ENCODE measurements around the gene NLGN3.
A peak's percentile ranks its signal among the peaks of the same experiment; 100 is the strongest.

The NLGN3 gene

GRCh38 chrX:71184092-71184491 is 39.5 kb downstream of the NLGN3 start:
- Histone ChIP-seq H3K27me3 (ENCODE audit: insufficient read depth, low read length, poor library complexity, severe bottlenecking) (no peaks in the 10 kb centered on the region), H3K4me3 (ENCODE audit: low read length, poor library complexity, severe bottlenecking) (no peak overlapping the region), H3K9me3 (ENCODE audit: insufficient read depth, low read depth, low read length) (no peaks in the 10 kb centered on the region), H3K79me2 (ENCODE audit: insufficient read depth, low read length) (peaks cover 6% of the 10 kb centered on the region), H3K4me1 (ENCODE audit: insufficient read depth, low read length, poor library complexity, severe bottlenecking) (peaks cover 16% of the 10 kb centered on the region), H3K4me2 (ENCODE audit: low read depth, low read length, poor library complexity, severe bottlenecking) (no peak overlapping the region), H3K9me2 (replicated peaks; ENCODE audit: low read depth, low read length) (no peaks in the 10 kb centered on the region), H2AFZ (ENCODE audit: low read length) (no peak overlapping the region), H3K9ac (ENCODE audit: low read depth, low read length, poor library complexity, severe bottlenecking) (no peak overlapping the region), H3F3A (ENCODE audit: low read depth) (0 out of 2 replicates have a peak, but pooled peaks cover 4% of the 10 kb centered on the region), H4K20me1 (ENCODE audit: insufficient read depth, low read length, poor library complexity, severe bottlenecking) (no peaks in the 10 kb centered on the region), H3K36me3 (ENCODE audit: insufficient read depth, low read length) (no peaks in the 10 kb centered on the region)
- TF ChIP-seq CTCF (conservative IDR thresholded peaks at IDR 0.05; ENCODE audit: low read length), result no peak
- TF ChIP-seq EZH2phosphoT487 (IDR thresholded peaks at IDR 0.05; ENCODE audit: borderline replicate concordance), result no peak

- TF ChIP-seq CTCF (conservative IDR thresholded peaks at IDR 0.05; ENCODE audit: low read length) (no peak), EZH2phosphoT487 (IDR thresholded peaks at IDR 0.05; ENCODE audit: borderline replicate concordance) (no peak)
- Histone ChIP-seq H3K36me3 (ENCODE audit: insufficient read depth, low read length) (no peaks in the 10 kb centered on the region), H3K27me3 (ENCODE audit: insufficient read depth, low read length, poor library complexity, severe bottlenecking) (no peaks in the 10 kb centered on the region), H3K9me3 (ENCODE audit: insufficient read depth, low read depth, low read length) (no peaks in the 10 kb centered on the region), H3K4me3 (ENCODE audit: low read length, poor library complexity, severe bottlenecking) (no peak overlapping the region), H3K4me1 (ENCODE audit: insufficient read depth, low read length, poor library complexity, severe bottlenecking) (peaks cover 16% of the 10 kb centered on the region), H4K20me1 (ENCODE audit: insufficient read depth, low read length, poor library complexity, severe bottlenecking) (no peaks in the 10 kb centered on the region), H3K79me2 (ENCODE audit: insufficient read depth, low read length) (peaks cover 6% of the 10 kb centered on the region), H2AFZ (ENCODE audit: low read length) (no peak overlapping the region), H3K9me2 (replicated peaks; ENCODE audit: low read depth, low read length) (no peaks in the 10 kb centered on the region), H3F3A (ENCODE audit: low read depth) (0 out of 2 replicates have a peak, but pooled peaks cover 4% of the 10 kb centered on the region), H3K9ac (ENCODE audit: low read depth, low read length, poor library complexity, severe bottlenecking) (no peak overlapping the region), H3K4me2 (ENCODE audit: low read depth, low read length, poor library complexity, severe bottlenecking) (no peak overlapping the region)
Measured at GRCh38 chrX:71184803-71185495, 40.3 kb downstream of the NLGN3 start.

- Histone ChIP-seq H3K4me3 (ENCODE audit: low read length, poor library complexity, severe bottlenecking) (no peak overlapping the region), H3K27me3 (ENCODE audit: insufficient read depth, low read length, poor library complexity, severe bottlenecking) (no peaks in the 10 kb centered on the region), H4K20me1 (ENCODE audit: insufficient read depth, low read length, poor library complexity, severe bottlenecking) (no peaks in the 10 kb centered on the region), H3K9ac (ENCODE audit: low read depth, low read length, poor library complexity, severe bottlenecking) (no peak overlapping the region), H3F3A (ENCODE audit: low read depth) (no peaks in the 10 kb centered on the region), H3K9me3 (ENCODE audit: insufficient read depth, low read depth, low read length) (no peaks in the 10 kb centered on the region), H3K4me1 (ENCODE audit: insufficient read depth, low read length, poor library complexity, severe bottlenecking) (peaks cover 12% of the 10 kb centered on the region), H3K4me2 (ENCODE audit: low read depth, low read length, poor library complexity, severe bottlenecking) (no peak overlapping the region), H3K79me2 (ENCODE audit: insufficient read depth, low read length) (no peaks in the 10 kb centered on the region), H3K9me2 (replicated peaks; ENCODE audit: low read depth, low read length) (no peaks in the 10 kb centered on the region), H3K36me3 (ENCODE audit: insufficient read depth, low read length) (no peaks in the 10 kb centered on the region), H2AFZ (ENCODE audit: low read length) (peak overlapping the region; percentile 78)
- TF ChIP-seq EZH2phosphoT487 (IDR thresholded peaks at IDR 0.05; ENCODE audit: borderline replicate concordance) (no peak), CTCF (conservative IDR thresholded peaks at IDR 0.05; ENCODE audit: low read length) (no peak)
Measured at GRCh38 chrX:71191248-71191647, 46.6 kb downstream of the NLGN3 start.
